ENCODE results near the gene FXYD5. TPM values are rescaled to one million over a fixed set of nuclear protein-coding genes. Genes with fewer than 3 reads are reported as not detected.

FXYD5 gene
- total RNA-seq, 1 experiment from 2014 or later, result 33.6 TPM

- no TSS peak for BruUV-seq (replicated peaks)
- intact Hi-C loops (cut with micrococcal nuclease; ENCODE audit: unreplicated experiment) (loop anchor here (5.0 kb wide), 1 partner anchor 67 kb away; no protein-coding TSS in a partner anchor), in situ Hi-C loops (cut with HindIII; ENCODE audit: low pct_unique_long_range_greater_than_20kb, low sequenced_read_pairs) (no loop called here)
- no peaks in the 10 kb centered on the region for H3K9me3 ChIP-seq (ENCODE audit: control insufficient read depth, insufficient read depth, low read depth, low read length)
- H3K4me1 ChIP-seq (ENCODE audit: control insufficient read depth, insufficient read depth, low read length), result peaks cover 5% of the 10 kb centered on the region; the same call in 1 of the 2 replicates
- no peaks in the 10 kb centered on the region for H3K27me3 ChIP-seq (ENCODE audit: control insufficient read depth, insufficient read depth, low read length)
- no peak within 1 kb of the TSS for H3K27ac ChIP-seq (ENCODE audit: low read length)
- ATAC-seq, result no peak
- H3K36me3 ChIP-seq (ENCODE audit: control insufficient read depth, insufficient read depth, low read length), result no peaks in the 10 kb centered on the region
- TF ChIP-seq REST (IDR thresholded peaks at IDR 0.05; ENCODE audit: insufficient read depth in 1 of 2, low read depth in 2 of 2, low read length in 1 of 2), result no peak
- no peak for TF ChIP-seq TCF7L2 (IDR thresholded peaks at IDR 0.05; ENCODE audit: low read depth, low read length)
- ChIA-PET POLR2A (no interaction called here), CTCF (interaction anchor here (0.6 to 1.7 kb wide), 6 partner anchors 10 to 266 kb away, joined by 3 to 7 read pairs (median 4); no protein-coding TSS in a partner anchor)
- DNase-seq (ENCODE audit: low read depth, low spot score), result no peak
- H3K4me3 ChIP-seq (ENCODE audit: low read depth in 2 of 2, low read length in 2 of 2), result no peak within 1 kb of the TSS
These were observed 19.8 kb upstream of the FXYD5 start, which contains the start of gene LGI4 for GRCh38 chr19:35134601-35135242. TSS of gene LGI4 (minus strand) at chr19:35135059. CDS start at chr19:35134680, 379 bp downstream.

GRCh38 chr19:35135389-35135909, 19.1 kb upstream of the FXYD5 start:
- Histone ChIP-seq H3K36me3 (ENCODE audit: control insufficient read depth, insufficient read depth, low read length) (no peaks in the 10 kb centered on the region), H3K4me1 (ENCODE audit: control insufficient read depth, insufficient read depth, low read length) (peaks cover 5% of the 10 kb centered on the region; the same call in 1 of the 2 replicates), H3K9me3 (ENCODE audit: control insufficient read depth, insufficient read depth, low read depth, low read length) (no peaks in the 10 kb centered on the region), H3K27me3 (ENCODE audit: control insufficient read depth, insufficient read depth, low read length) (no peaks in the 10 kb centered on the region), H3K27ac (ENCODE audit: low read length) (no peak overlapping the region), H3K4me3 (ENCODE audit: low read depth in 2 of 2, low read length in 2 of 2) (no peak overlapping the region)
- ATAC-seq (peak; percentile 88), DNase-seq (ENCODE audit: low read depth, low spot score) (no peak)
- CTCF ChIA-PET, result interaction anchor here (0.6 to 1.7 kb wide), 6 partner anchors 11 to 69 kb away, joined by 3 to 8 read pairs (median 4); no protein-coding TSS in a partner anchor
- BruUV-seq (replicated peaks), result no TSS peak
- POLR2A ChIA-PET, result no interaction called here
- intact Hi-C loops (cut with micrococcal nuclease; ENCODE audit: unreplicated experiment) (loop anchor here (5.0 kb wide), 1 partner anchor 68 kb away; no protein-coding TSS in a partner anchor), in situ Hi-C loops (cut with HindIII; ENCODE audit: low pct_unique_long_range_greater_than_20kb, low sequenced_read_pairs) (no loop called here)
- TF ChIP-seq POLR2AphosphoS5 (IDR thresholded peaks at IDR 0.05; ENCODE audit: low read depth, low read length) (no peak), REST (IDR thresholded peaks at IDR 0.05; ENCODE audit: insufficient read depth in 1 of 2, low read depth in 2 of 2, low read length in 1 of 2) (no peak), CTCF (IDR thresholded peaks at IDR 0.05) (peak; percentile 96), TCF7L2 (IDR thresholded peaks at IDR 0.05; ENCODE audit: low read depth, low read length) (no peak), SIN3A (IDR thresholded peaks at IDR 0.05; ENCODE audit: borderline replicate concordance, insufficient read depth, low read depth, low read length) (no peak)
